ENCODE measurements around the gene NBPF11. TPM values are rescaled to one million over a fixed set of nuclear protein-coding genes. Genes with fewer than 3 reads are reported as not detected.

NBPF11 gene
- total and polyA plus RNA-seq, 2 of the 8 experiments (the other 6 are each of a cell fraction or from before 2014, with no cell fraction given), result 8.7 to 9.2 TPM

DNA sequence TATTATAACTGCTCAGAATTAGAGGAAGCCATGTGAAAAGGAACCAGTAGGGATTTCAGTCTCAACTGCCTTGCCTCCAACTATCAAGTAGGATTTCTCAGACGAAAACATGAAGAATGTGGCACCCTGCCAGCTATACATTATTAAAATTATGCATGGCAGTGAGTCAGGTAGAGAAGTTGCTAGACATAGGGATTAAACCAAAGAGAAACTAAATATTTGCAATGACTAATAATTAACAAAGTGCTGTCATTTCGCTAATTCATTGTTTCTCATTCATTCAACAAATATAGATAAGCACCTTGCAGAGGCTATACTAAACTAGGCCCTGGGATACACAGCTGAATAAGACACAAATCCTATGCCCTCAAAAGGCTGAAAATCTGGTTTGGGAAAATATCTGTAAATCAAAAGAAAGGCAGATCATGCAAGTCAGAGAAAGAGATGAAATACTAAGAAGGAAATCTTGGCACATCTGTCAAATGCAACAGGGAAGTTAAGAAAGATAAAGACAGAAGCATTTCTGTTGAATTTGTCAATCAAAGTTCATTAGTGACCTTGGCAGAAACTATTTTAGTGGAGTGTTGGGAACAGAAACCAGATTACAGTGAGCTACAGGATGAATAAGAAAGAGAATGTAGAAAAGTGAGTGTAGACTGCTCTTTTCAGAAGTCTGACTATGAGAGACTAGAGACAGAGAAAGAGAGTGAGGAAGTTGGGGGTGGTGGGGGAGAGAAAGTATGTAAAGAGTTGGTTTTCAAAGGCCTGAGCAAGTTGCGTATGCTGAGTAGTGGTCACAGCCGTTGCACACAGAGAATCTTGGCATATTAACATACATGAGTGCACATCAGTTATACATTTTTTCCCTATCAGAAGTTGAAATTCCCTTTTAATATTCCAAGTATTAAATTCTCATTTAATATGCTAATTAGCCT is 14.7 kb upstream of the NBPF11 start (continued):
- no peak for TF ChIP-seq ASH2L (IDR thresholded peaks at IDR 0.05; ENCODE audit: low read length)
- TF ChIP-seq SRF (IDR thresholded peaks at IDR 0.05; ENCODE audit: low read depth, low read length), result no peak
- TF ChIP-seq CBX5 (IDR thresholded peaks at IDR 0.05; ENCODE audit: low read depth, low read length), result no peak
- no peak for TF ChIP-seq POLR2A (IDR thresholded peaks at IDR 0.05; ENCODE audit: control extremely low read depth in 1 of 2, low read depth in 2 of 2, low read length in 2 of 2)

Data from H1 (cell line).